Calu3 (cell line): ENCODE results near the gene CIROP. TPM values are rescaled to one million over a fixed set of nuclear protein-coding genes. Genes with fewer than 3 reads are reported as not detected.
A peak's percentile ranks its signal among the peaks of the same experiment; 100 is the strongest.

ENCODE experiments used
- BruUV-seq: library from RNA; stranded (reverse); fragments of 400-500 nt; replicated peaks from 2 replicates; lab custom pipeline; 2021; lab: Mats Ljungman, UMichigan
- CTCF ChIA-PET: fragments of 300-600 bp; sonication (Branson Sonifier 250); formaldehyde crosslinking; loops from one replicate; lab custom pipeline; 2022; ENCODE audit warnings: antibody characterized with exemption; lab: Charles Lee
- DNase-seq: peaks from one replicate; pipeline ENCODE4 v3.0.0; 2022
- H3K27ac Mint-ChIP-seq: one replicate; pipeline ENCODE4 v1.8.0; 2022; ENCODE audit warnings: mixed read lengths; ENCODE audit not compliant: unreplicated experiment
- H3K27me3 Mint-ChIP-seq: one replicate; pipeline ENCODE4 v1.8.0; 2022; ENCODE audit warnings: mixed read lengths; ENCODE audit not compliant: unreplicated experiment
- H3K36me3 Mint-ChIP-seq: one replicate; pipeline ENCODE4 v1.8.0; 2022; ENCODE audit warnings: mild to moderate bottlenecking, moderate library complexity, mixed read lengths; ENCODE audit not compliant: insufficient read depth, unreplicated experiment
- H3K4me1 Mint-ChIP-seq: one replicate; pipeline ENCODE4 v1.8.0; 2022; ENCODE audit warnings: mild to moderate bottlenecking, low read depth, mixed read lengths; ENCODE audit not compliant: unreplicated experiment
- H3K4me3 Mint-ChIP-seq: one replicate; pipeline ENCODE4 v1.8.0; 2022; ENCODE audit warnings: mild to moderate bottlenecking, low read depth, moderate library complexity, mixed read lengths; ENCODE audit not compliant: unreplicated experiment
- H3K9me3 Mint-ChIP-seq: one replicate; pipeline ENCODE4 v1.8.0; 2022; ENCODE audit warnings: low read depth, mixed read lengths; ENCODE audit not compliant: unreplicated experiment
- intact Hi-C: fragments of 100-400 bp; cut with micrococcal nuclease; formaldehyde crosslinking; loops from one replicate; pipeline ENCODE4 v1.10.0; 2022; ENCODE audit not compliant: unreplicated experiment
- total RNA-seq: library from RNA; stranded (reverse); gene quantifications from 2 replicates; pipeline ENCODE4 v1.2.3, GENCODE V29; 2022
- TF ChIP-seq, protein P1 (sequence below): fragments of 200-600 bp; IDR thresholded peaks from one replicate; pipeline ENCODE4 v1.8.0; 2022; ENCODE audit warnings: antibody characterized with exemption; ENCODE audit not compliant: unreplicated experiment

CIROP gene
- total RNA-seq, 1 experiment from 2014 or later: not detected

DNA sequence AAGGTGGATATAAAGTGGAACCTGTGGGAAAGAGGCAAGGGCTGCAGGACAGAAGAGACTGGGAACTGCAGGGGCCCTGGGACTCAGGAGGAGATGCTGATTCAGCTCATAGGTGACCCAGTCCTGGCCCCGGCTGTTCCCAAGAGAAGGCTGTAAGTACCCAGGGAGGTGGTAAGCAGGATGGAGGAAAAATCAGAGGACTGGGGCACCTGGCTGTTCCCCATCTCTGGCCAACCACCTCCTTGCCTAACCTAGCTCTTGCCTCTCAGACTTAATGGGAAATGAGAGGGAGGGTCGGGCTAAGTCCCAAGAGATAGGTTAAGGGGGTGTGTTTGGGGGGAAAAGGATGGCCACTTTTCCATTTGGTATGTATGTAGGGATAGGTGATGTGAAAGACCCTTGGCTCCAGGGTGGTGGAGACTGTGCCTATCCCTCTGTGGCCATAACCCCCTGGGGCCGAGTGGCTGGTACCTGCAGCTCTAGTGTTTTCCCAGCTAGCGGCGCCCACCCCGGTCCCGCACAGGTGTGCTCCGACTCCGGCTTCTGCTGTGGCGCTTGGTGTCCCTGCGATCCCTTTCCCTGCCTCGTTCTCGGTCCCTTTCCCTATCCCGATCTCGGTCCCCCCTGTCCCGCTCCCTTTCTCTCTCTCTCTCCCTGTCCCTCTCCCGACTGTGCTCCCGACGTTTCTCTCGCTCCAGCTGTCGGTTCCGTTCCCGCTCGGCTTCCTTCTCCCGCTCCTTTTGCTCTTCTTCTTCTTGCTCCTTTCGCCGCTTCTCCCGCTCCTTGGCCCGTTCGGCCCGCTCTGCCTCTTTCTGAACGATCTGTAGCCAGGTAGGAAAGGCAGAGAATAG is 45.9 kb downstream of the CIROP start:
- Mint-ChIP-seq H3K36me3 (peaks cover 57% of the 10 kb centered on the region), H3K4me3 (no peak overlapping the region), H3K9me3 (no peaks in the 10 kb centered on the region), H3K27me3 (no peaks in the 10 kb centered on the region), H3K27ac (no peak overlapping the region), H3K4me1 (peaks cover 44% of the 10 kb centered on the region)
- CTCF ChIA-PET: interaction anchor here (0.8 to 3.0 kb wide), 13 partner anchors 10 to 136 kb away, joined by 3 to 46 read pairs (median 5); partner anchors contain the start of gene AJUBA
- BruUV-seq: TSS peak; percentile 87
- intact Hi-C loops: loop anchor here (1.0 kb wide), 1 partner anchor 130 kb away; the partner anchor contains the start of gene PRMT5
- TF ChIP-seq, protein P1, sequence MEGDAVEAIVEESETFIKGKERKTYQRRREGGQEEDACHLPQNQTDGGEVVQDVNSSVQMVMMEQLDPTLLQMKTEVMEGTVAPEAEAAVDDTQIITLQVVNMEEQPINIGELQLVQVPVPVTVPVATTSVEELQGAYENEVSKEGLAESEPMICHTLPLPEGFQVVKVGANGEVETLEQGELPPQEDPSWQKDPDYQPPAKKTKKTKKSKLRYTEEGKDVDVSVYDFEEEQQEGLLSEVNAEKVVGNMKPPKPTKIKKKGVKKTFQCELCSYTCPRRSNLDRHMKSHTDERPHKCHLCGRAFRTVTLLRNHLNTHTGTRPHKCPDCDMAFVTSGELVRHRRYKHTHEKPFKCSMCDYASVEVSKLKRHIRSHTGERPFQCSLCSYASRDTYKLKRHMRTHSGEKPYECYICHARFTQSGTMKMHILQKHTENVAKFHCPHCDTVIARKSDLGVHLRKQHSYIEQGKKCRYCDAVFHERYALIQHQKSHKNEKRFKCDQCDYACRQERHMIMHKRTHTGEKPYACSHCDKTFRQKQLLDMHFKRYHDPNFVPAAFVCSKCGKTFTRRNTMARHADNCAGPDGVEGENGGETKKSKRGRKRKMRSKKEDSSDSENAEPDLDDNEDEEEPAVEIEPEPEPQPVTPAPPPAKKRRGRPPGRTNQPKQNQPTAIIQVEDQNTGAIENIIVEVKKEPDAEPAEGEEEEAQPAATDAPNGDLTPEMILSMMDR: no peak
- DNase-seq: no peak

DNA sequence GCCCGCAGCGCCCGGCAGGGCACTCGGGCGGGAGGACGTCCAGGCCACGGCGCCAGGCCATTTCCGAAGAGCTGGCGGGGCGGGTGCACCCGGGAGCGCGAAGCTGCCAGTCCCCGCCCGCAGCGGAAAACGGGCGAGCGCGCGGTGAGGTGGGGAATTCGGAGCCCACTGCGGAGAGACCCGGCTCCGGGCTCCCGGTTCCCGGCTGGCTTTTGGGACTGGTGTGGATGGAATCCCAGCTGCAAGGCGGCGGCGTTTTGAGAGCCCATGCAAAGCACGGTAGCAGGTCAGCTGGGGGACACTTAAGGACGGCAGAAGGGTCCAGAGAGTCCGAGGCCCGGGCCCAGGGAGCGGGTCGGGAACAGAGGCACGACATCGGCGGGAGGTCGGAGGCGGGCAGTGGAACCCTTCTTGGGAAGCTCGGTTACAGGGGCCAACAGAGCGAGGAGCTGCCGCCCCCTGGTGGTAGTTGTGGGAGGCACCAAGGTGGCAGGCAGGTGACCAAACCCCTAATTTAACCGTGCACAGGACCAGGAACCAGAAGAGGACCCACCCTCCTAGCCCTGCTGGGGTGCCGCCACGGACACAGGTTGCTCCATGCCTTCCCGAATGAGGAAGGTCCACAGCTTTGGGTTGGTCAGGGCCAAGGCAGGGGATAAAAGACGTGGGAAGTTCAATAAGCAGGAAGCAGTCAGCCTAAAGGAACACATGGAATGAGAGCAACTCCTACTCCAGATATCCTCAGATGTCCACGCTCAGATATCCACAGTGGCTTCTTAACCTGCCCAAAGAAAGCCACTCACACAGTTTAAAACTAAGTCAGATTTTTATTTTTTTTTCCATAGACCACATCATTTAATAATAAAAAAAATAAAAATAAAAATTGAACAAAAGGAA is 46.8 kb downstream of the CIROP start:
- Mint-ChIP-seq H3K27ac (no peak overlapping the region), H3K4me3 (peak overlapping the region; percentile 69), H3K36me3 (peaks cover 52% of the 10 kb centered on the region), H3K27me3 (no peaks in the 10 kb centered on the region), H3K9me3 (no peaks in the 10 kb centered on the region), H3K4me1 (peaks cover 35% of the 10 kb centered on the region)
- DNase-seq: peak; percentile 94
- intact Hi-C loops: loop anchor here (1.0 to 2.0 kb wide), 2 partner anchors 71 to 129 kb away; partner anchors contain the start of gene PRMT5
- CTCF ChIA-PET: interaction anchor here (0.8 to 3.0 kb wide), 12 partner anchors 11 to 137 kb away, joined by 3 to 46 read pairs (median 6); partner anchors contain the start of gene AJUBA
- no TSS peak for BruUV-seq
- TF ChIP-seq, protein P1: peak; percentile 89

DNA sequence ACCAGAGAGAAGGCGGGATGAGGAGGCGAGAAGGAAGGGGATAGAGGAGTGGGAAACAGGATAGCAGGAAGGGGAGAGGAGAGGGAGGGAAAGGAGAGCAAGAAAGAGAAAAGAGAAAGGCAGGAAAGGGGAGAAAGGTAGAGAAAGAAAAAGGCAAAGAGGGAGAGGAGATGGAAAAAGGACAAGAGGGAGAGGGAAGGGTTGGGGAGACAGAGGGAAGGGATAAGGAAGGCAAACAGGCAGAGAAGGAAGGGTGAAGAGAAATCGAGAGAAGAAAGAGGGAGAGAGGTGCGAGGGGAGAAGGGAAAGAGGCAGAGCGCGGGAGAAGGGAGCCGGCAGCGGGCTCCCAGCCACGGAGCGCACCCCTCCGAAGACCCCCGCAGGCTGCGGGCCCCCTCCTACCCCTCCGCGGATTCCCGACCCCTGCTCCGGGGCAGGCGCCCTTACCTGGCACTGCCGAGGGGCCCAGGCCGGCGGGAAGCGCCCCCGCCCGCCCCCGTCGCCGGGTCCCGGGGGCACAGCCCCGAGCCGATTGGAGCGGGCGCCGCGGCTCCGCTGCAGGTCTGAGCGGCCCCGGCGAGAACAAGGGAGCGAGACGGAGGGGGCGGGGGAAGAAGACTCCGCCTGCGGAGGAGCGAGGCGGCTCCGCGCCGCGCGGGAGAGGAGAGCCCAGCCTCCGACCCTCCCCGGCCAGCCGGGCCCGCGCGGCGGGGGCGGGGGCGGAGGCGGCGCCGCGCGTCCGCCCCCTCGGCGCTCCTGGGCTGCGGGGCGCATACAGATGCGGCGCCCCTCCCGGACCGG is 47.6 kb downstream of the CIROP start, which contains the start of gene CDH24:
Gene CDH24 (minus strand): TSS at position 565 of the 801 bp plus-strand sequence. CDS start 1,787 bp downstream, outside the sequence.
- H3K36me3 Mint-ChIP-seq: peaks cover 45% of the 10 kb centered on the region
- DNase-seq: peak; percentile 70
- peak within 1 kb of the TSS; percentile 81 for H3K27ac Mint-ChIP-seq
- H3K27me3 Mint-ChIP-seq: no peaks in the 10 kb centered on the region
- H3K4me1 Mint-ChIP-seq: peaks cover 26% of the 10 kb centered on the region
- CTCF ChIA-PET: interaction anchor here (1.0 to 3.3 kb wide), 11 partner anchors 12 to 101 kb away, joined by 3 to 46 read pairs (median 6); partner anchors contain the start of gene AJUBA
- TF ChIP-seq, protein P1: no peak
- BruUV-seq: no TSS peak
- peak within 1 kb of the TSS; percentile 69 for H3K4me3 Mint-ChIP-seq
- intact Hi-C loops: loop anchor here (2.0 kb wide), 1 partner anchor 70 kb away; no protein-coding TSS in a partner anchor
- H3K9me3 Mint-ChIP-seq: no peaks in the 10 kb centered on the region
